ENCODE measurements around the gene CENPV.

Gene CENPV

GRCh38 chr17:16358394-16358793 is 5.1 kb upstream of the CENPV start:
- no peak for DNase-seq (ENCODE audit: low spot score)

- DNase-seq (ENCODE audit: low spot score) = no peak
These were observed 1.3 kb upstream of the CENPV start for GRCh38 chr17:16354585-16354984.

- peak; percentile 29 for DNase-seq (ENCODE audit: low spot score)
These were observed 477 bp downstream of the CENPV start for GRCh38 chr17:16352667-16353316.

GRCh38 chr17:16352303-16352666 is 984 bp downstream of the CENPV start:
- DNase-seq (ENCODE audit: low spot score) = peak; percentile 12

GRCh38 chr17:16351831-16352230 is 1.4 kb downstream of the CENPV start:
- DNase-seq (ENCODE audit: low spot score) = no peak

GRCh38 chr17:16349431-16349830 is 3.8 kb downstream of the CENPV start:
- DNase-seq (ENCODE audit: low spot score) = no peak

- DNase-seq (ENCODE audit: low spot score) = no peak
These were observed 4.7 kb downstream of the CENPV start for GRCh38 chr17:16348586-16348985.

- DNase-seq (ENCODE audit: low spot score) = no peak
These were observed 6.5 kb downstream of the CENPV start for GRCh38 chr17:16346721-16347271.

GRCh38 chr17:16345565-16345964 is 7.7 kb downstream of the CENPV start:
- DNase-seq (ENCODE audit: low spot score) = no peak

- DNase-seq (ENCODE audit: low spot score) = no peak
These were observed 9.7 kb downstream of the CENPV start for GRCh38 chr17:16343569-16343968.

- no peak for DNase-seq (ENCODE audit: low spot score)
These were observed 10.3 kb downstream of the CENPV start for GRCh38 chr17:16342979-16343378.

GRCh38 chr17:16339959-16340358 is 13.3 kb downstream of the CENPV start:
- no peak for DNase-seq (ENCODE audit: low spot score)

GRCh38 chr17:16339402-16339801 is 13.9 kb downstream of the CENPV start:
- no peak for DNase-seq (ENCODE audit: low spot score)

- DNase-seq (ENCODE audit: low spot score) = no peak
These were observed 14.9 kb downstream of the CENPV start for GRCh38 chr17:16338391-16338790.

GRCh38 chr17:16329519-16330271 is 23.6 kb downstream of the CENPV start:
- peak; percentile 46 for DNase-seq (ENCODE audit: low spot score)

GRCh38 chr17:16328997-16329396 is 24.3 kb downstream of the CENPV start:
- peak; percentile 19 for DNase-seq (ENCODE audit: low spot score)

- DNase-seq (ENCODE audit: low spot score) = no peak
These were observed 26.3 kb downstream of the CENPV start for GRCh38 chr17:16327018-16327417.

- no peak for DNase-seq (ENCODE audit: low spot score)
These were observed 27.3 kb downstream of the CENPV start for GRCh38 chr17:16325964-16326363.

- peak; percentile 76 for DNase-seq (ENCODE audit: low spot score)
These were observed 30.6 kb downstream of the CENPV start for GRCh38 chr17:16322636-16323035.

GRCh38 chr17:16319969-16320368 is 33.3 kb downstream of the CENPV start:
- no peak for DNase-seq (ENCODE audit: low spot score)

- no peak for DNase-seq (ENCODE audit: low spot score)
These were observed 38.4 kb downstream of the CENPV start for GRCh38 chr17:16314859-16315258.

- DNase-seq (ENCODE audit: low spot score) = no peak
These were observed 39.1 kb downstream of the CENPV start for GRCh38 chr17:16314189-16314588.

Measured in hepatic stellate cell (primary cell).